T-helper 1 cell treated with Interleukin-12 subunit alpha and Interleukin-12 subunit beta and Interleukin-4 antibody, amounts not matched to agents 30 μg/mL and 1 μg/mL, for 36 hours (primary cell): ENCODE results near the gene RTL5.

Experiments used
- H3K27ac Mint-ChIP-seq: one replicate; pipeline ENCODE4 v1.8.0; 2021; ENCODE audit warnings: mild to moderate bottlenecking, mixed read lengths
- H3K27me3 Mint-ChIP-seq: one replicate; pipeline ENCODE4 v1.8.0; 2021; ENCODE audit warnings: low read depth, mixed read lengths
- H3K36me3 Mint-ChIP-seq: one replicate; pipeline ENCODE4 v1.8.0; 2021; ENCODE audit warnings: low read depth, mixed read lengths
- H3K4me1 Mint-ChIP-seq: one replicate; pipeline ENCODE4 v1.8.0; 2021; ENCODE audit warnings: low read depth, mixed read lengths
- H3K4me3 Mint-ChIP-seq: one replicate; pipeline ENCODE4 v1.8.0; 2021; ENCODE audit warnings: mild to moderate bottlenecking, moderate library complexity, mixed read lengths
- H3K9me3 Mint-ChIP-seq: one replicate; pipeline ENCODE4 v1.8.0; 2021; ENCODE audit warnings: mixed read lengths

Gene RTL5

DNA sequence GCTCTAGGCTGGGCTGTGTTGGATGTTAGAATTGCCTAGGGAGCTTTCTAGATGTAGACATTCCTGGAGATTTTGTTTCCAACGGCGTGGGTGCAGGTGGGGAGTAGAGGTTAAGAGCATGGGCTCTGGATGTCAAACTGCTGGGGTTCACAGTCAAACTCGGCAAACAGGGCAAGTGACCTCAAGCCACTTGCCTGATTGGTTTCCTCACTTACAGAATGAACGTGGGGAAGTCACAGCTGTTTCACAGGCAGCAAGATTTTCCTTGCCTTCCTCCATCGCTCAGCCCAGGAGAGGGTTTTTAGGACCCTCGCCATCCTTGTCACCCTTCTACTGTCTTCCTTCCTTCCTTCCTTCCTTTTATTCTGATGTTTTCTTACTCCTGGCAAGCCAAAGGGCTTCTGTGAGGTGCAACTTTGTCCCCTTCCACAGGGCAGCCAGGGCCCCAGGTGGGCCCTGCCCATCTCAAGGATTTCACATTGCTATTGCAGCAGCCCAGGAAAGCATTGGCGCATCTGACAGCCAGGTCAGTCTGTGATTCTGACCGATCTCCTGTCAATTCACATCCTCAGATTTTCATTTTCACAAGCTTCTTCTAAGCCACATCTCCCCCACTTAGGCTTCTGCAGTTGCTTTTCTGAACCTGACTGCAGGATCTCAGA lies 7.0 kb downstream of the RTL5 start:
- H3K4me3 Mint-ChIP-seq = no peak overlapping the region
- H3K27ac Mint-ChIP-seq = no peak overlapping the region
- peaks cover 52% of the 10 kb centered on the region for H3K27me3 Mint-ChIP-seq
- H3K4me1 Mint-ChIP-seq = peaks cover 43% of the 10 kb centered on the region
- H3K36me3 Mint-ChIP-seq = peaks cover 2% of the 10 kb centered on the region
- H3K9me3 Mint-ChIP-seq = no peaks in the 10 kb centered on the region

DNA sequence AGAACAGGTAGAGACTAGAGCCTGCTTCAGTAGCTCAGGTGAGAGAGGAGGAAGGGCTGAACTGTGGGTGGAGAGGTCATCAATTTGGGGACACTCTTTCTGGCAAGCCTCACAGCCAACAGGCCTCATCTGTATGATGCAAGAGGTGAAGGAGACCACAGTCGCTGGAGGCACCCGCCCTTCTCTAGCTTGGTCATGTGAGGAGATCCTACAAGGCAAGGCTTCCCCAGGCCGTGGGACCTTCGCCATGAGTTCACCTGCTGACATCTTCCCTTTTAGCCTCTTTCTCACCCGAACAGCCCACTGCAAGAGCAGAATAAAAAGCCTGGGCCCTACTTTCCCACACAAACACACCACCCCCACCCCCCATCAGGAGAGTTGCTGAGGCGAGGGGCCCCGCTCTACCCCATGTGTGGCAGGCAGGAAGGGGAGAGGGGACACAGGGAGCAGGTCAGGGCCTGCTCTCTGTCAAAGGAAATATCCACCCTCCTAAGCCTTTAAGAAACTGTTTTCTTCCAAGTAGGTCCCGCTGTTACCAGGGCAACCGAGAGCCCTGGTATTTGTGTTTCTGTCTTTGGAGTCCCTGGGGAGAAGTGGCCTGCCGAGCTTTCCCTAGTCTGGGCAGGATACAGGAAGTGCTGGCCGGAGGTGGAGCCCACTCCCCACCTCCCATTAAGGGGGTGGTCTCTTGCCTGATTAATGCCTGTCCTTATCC lies 8.1 kb downstream of the RTL5 start:
- Mint-ChIP-seq H3K27me3 (peaks cover 43% of the 10 kb centered on the region), H3K4me1 (peaks cover 43% of the 10 kb centered on the region), H3K36me3 (peaks cover 4% of the 10 kb centered on the region), H3K4me3 (no peak overlapping the region), H3K27ac (no peak overlapping the region), H3K9me3 (no peaks in the 10 kb centered on the region)

DNA sequence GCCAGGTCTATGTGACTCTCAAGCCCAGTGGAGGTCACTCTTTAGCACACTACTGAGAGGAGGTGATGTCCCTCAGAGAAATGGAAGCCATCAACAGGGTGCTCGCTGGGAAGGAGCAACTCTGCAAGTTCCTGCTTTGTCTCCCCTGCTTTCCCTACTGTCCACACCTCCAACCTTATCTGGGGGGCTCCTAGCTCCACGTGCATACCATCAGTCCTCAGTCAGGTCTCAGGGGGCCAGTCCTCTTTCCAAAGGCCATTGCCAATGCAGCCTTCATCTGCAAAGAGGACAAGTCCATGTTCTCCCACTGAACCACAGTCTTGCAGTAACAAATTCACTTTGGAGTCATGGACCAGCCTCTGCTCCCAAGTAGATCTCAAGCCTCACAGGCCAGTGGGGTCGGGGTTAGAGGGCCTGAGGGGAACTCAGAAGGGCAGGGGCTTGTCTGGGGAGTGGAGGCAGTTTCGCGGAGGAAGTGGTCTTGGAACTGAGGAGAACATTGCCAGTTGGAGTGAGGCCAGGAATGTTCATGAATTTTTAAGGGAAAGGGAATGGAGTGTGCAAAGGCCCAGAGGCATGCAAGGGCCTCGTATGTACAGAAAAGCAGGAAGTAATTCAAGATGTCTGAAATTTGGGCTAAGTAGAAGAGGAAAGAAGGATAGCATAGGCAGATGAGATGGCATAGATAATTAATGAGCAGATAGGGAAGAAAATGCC lies 8.9 kb downstream of the RTL5 start:
- H3K4me3 Mint-ChIP-seq = no peak overlapping the region
- peaks cover 43% of the 10 kb centered on the region for H3K4me1 Mint-ChIP-seq

DNA sequence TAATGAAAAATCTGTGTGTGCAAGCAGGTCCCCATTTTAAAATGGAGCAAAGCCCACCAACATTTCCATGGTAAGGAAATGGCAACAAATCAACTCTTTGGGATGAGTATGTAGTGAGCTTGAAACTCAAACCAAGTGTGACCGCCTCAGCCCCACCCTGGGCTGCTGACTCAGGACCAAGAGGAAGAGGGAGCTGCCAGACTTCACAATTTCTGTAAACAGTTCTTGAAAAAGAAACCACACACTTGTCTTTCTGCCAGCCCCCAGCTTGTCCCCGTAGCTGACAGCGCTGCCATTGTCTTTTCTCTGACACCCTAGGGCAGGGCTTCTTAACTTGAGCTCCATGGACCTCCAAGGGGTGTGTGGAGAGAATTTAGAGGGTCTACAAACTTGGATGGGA lies 10.3 kb downstream of the RTL5 start:
- Mint-ChIP-seq H3K27me3 (peaks cover 47% of the 10 kb centered on the region), H3K27ac (peak overlapping the region; percentile 49), H3K4me1 (peaks cover 39% of the 10 kb centered on the region), H3K36me3 (peaks cover 4% of the 10 kb centered on the region), H3K9me3 (no peaks in the 10 kb centered on the region), H3K4me3 (peak overlapping the region; percentile 10)

More for the DNA sequence above, 8.9 kb downstream of the RTL5 start:
- Mint-ChIP-seq H3K9me3 (no peaks in the 10 kb centered on the region), H3K36me3 (peaks cover 4% of the 10 kb centered on the region), H3K27ac (no peak overlapping the region), H3K27me3 (peaks cover 42% of the 10 kb centered on the region)

GRCh38 chrX:72120837-72121236 lies 10.9 kb downstream of the RTL5 start:
- peaks cover 4% of the 10 kb centered on the region for H3K36me3 Mint-ChIP-seq
- H3K4me3 Mint-ChIP-seq = no peak overlapping the region
- peaks cover 50% of the 10 kb centered on the region for H3K27me3 Mint-ChIP-seq
- peaks cover 37% of the 10 kb centered on the region for H3K4me1 Mint-ChIP-seq
- peak overlapping the region; percentile 65 for H3K27ac Mint-ChIP-seq
- H3K9me3 Mint-ChIP-seq = no peaks in the 10 kb centered on the region

GRCh38 chrX:72117636-72118210 lies 14.0 kb downstream of the RTL5 start:
- Mint-ChIP-seq H3K4me3 (no peak overlapping the region), H3K36me3 (peaks cover 4% of the 10 kb centered on the region), H3K27ac (no peak overlapping the region), H3K9me3 (no peaks in the 10 kb centered on the region), H3K4me1 (peaks cover 14% of the 10 kb centered on the region), H3K27me3 (peaks cover 42% of the 10 kb centered on the region)

DNA sequence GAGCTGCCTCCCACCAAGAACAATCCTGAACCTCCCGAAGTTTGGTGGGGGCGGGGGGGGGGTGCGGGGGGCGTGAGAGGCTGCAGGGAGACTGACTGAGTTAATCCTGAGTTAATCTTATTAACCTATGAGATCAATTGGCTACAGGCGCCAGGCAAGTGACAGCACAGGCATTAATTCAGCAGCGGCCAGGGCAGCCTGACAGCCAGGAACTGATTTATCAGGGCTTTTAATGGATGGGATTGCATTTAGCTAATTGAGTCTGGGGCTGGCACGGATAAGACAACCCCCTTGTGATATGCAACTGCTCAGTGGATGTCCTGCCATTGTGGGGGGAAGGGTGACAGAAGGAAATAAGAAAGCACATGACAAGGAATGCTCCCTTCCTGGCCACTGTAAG lies 16.3 kb downstream of the RTL5 start:
- H3K36me3 Mint-ChIP-seq = peaks cover 6% of the 10 kb centered on the region
- H3K27me3 Mint-ChIP-seq = peaks cover 60% of the 10 kb centered on the region
- no peaks in the 10 kb centered on the region for H3K9me3 Mint-ChIP-seq
- no peaks in the 10 kb centered on the region for H3K4me1 Mint-ChIP-seq
- no peak overlapping the region for H3K4me3 Mint-ChIP-seq
- no peak overlapping the region for H3K27ac Mint-ChIP-seq

DNA sequence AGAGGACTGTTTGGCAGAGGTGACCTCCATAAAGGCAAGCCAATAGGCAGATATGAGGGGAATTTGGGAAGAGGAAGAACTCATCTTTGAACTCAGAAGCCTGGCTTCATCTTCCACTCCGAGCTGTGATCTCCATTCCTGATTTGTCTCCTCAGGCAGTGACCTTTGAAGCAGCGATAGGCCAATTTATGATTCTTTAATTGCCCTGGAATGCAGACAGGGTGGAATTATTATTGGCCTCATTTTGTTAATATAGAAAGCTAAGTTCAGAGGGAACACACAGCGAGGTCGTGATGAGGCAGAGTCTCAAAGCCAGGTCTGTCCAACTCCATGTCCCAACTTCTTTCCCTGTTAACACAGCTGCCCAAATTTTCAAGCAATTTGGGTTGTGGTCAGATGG lies 16.9 kb downstream of the RTL5 start:
- Mint-ChIP-seq H3K4me3 (no peak overlapping the region), H3K27me3 (peaks cover 56% of the 10 kb centered on the region), H3K36me3 (peaks cover 5% of the 10 kb centered on the region), H3K27ac (no peak overlapping the region), H3K9me3 (no peaks in the 10 kb centered on the region), H3K4me1 (no peaks in the 10 kb centered on the region)

DNA sequence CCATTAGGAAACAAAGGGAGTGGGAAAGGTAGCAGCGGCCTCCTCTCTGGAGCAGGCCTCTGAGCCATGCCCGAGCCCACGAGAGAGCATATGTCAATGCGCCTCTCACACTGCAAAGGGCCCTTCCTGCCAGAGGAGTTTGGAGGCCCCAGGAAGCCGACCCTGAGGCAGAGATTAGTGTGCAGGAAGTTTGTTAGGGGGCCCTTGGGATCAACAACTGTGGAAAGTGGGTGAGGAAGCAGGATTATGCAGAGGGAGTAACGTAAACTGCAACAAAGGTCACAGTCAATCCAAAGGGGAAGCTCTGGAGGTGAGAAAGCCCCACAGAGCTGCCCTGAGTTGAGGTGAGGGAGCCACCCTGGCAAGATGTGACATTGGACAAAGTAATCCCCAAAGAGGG lies 17.4 kb downstream of the RTL5 start:
- Mint-ChIP-seq H3K36me3 (peaks cover 3% of the 10 kb centered on the region), H3K27ac (no peak overlapping the region), H3K27me3 (peaks cover 55% of the 10 kb centered on the region), H3K4me3 (no peak overlapping the region), H3K4me1 (no peaks in the 10 kb centered on the region), H3K9me3 (no peaks in the 10 kb centered on the region)

DNA sequence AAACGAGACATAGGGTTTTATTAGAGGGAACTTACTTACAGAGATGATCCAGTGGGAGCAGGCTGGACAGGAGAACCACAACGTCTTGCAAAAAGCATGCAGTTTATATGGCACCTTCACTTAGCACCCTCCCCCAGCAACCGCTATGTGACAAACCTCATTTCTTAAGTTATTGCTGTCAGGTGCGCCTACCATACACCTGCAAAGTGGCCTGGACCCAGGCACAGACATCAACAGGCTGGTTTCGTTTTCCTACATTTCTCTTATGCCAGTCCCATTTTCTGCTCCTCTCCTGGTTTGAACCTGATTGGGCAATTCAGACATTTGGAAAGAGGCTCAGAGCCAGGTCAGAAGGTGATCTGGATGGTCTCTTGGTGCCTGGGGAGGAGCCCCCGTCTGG lies 18.3 kb downstream of the RTL5 start:
- no peaks in the 10 kb centered on the region for H3K4me1 Mint-ChIP-seq
- H3K27me3 Mint-ChIP-seq = peaks cover 59% of the 10 kb centered on the region
- H3K36me3 Mint-ChIP-seq = peaks cover 5% of the 10 kb centered on the region
- no peaks in the 10 kb centered on the region for H3K9me3 Mint-ChIP-seq
- no peak overlapping the region for H3K4me3 Mint-ChIP-seq
- no peak overlapping the region for H3K27ac Mint-ChIP-seq

DNA sequence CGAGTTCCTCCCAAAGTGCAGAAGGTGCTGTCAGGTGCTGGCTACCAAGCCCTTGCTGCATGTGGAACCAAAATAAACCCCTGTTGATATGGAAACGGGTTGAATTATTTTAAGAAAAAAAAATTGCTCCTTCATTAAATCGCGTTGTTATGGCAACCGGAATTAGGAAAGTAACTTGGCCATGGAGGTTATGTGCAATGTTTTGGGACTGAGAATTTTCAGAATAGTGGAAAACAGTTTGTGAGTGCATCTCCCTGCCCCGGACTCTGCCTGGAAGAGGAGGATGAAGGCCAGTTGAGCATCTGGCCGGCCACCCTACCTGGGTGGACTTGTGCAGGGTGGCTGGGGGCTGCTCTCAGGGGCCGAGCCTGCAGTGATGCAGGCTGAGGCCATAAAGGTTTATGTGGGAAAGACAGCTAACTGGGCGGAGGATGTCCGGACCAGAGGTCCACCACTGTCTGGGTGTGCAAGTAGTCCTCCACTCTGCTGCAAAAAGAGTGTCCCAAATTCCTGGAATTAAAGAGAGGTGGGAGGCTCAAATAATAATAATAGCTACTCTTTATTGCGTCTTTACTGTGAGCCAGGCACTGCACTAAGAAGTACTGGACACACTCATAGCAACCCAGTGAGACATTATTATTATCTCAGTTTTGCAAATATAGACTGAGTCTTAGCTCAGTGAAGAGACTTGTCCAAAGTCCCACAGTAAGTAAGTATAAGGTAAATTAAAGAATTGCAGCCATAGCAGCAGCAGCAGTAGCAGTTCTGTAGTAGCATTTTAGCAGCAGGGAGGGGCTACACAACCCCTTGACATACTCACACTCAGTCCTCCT lies 20.6 kb downstream of the RTL5 start:
- no peaks in the 10 kb centered on the region for H3K9me3 Mint-ChIP-seq
- H3K27me3 Mint-ChIP-seq = peaks cover 54% of the 10 kb centered on the region
- H3K27ac Mint-ChIP-seq = no peak overlapping the region
- H3K4me3 Mint-ChIP-seq = no peak overlapping the region
- H3K4me1 Mint-ChIP-seq = peaks cover 9% of the 10 kb centered on the region
- H3K36me3 Mint-ChIP-seq = peaks cover 8% of the 10 kb centered on the region

- peaks cover 54% of the 10 kb centered on the region for H3K27me3 Mint-ChIP-seq
- peaks cover 8% of the 10 kb centered on the region for H3K36me3 Mint-ChIP-seq
- no peak overlapping the region for H3K27ac Mint-ChIP-seq
- no peak overlapping the region for H3K4me3 Mint-ChIP-seq
- H3K9me3 Mint-ChIP-seq = no peaks in the 10 kb centered on the region
- peaks cover 12% of the 10 kb centered on the region for H3K4me1 Mint-ChIP-seq
These were observed 21.5 kb downstream of the RTL5 start for GRCh38 chrX:72110051-72110875.

GRCh38 chrX:72108666-72109065 lies 23.0 kb downstream of the RTL5 start:
- Mint-ChIP-seq H3K9me3 (no peaks in the 10 kb centered on the region), H3K36me3 (peaks cover 8% of the 10 kb centered on the region), H3K4me1 (peaks cover 17% of the 10 kb centered on the region), H3K27ac (no peak overlapping the region), H3K4me3 (no peak overlapping the region), H3K27me3 (peaks cover 53% of the 10 kb centered on the region)
